BE2C (cell line): ENCODE measurements around the gene SOWAHA.

ENCODE experiments used
- DNase-seq: peaks from one replicate; pipeline ENCODE4 v3.0.0-alpha.2; 2020
- H3K27me3 ChIP-seq: fragments of 250-450 bp; sonication (Bioruptor Pico); 2 replicates; pipeline ENCODE4 v1.5.1; 2020; ENCODE audit warnings: mild to moderate bottlenecking
- H3K36me3 ChIP-seq: fragments of 250-450 bp; sonication (Bioruptor Pico); 2 replicates; pipeline ENCODE4 v1.5.1; 2020; ENCODE audit warnings: mild to moderate bottlenecking
- H3K4me1 ChIP-seq: fragments of 250-450 bp; sonication (Bioruptor Pico); 2 replicates; pipeline ENCODE4 v1.5.1; 2020
- H3K4me3 ChIP-seq: 2 replicates; pipeline ENCODE4 v1.5.1; 2011; ENCODE audit warnings: low read depth, low read length
- H3K9me3 ChIP-seq: fragments of 250-450 bp; sonication (Bioruptor Pico); 2 replicates; pipeline ENCODE4 v1.5.1; 2020
- TF ChIP-seq, protein P1 (sequence below): IDR thresholded peaks from 2 replicates; pipeline ENCODE4 v1.5.1; 2012; ENCODE audit warnings: mild to moderate bottlenecking, low read depth, low read length

The SOWAHA gene

DNA sequence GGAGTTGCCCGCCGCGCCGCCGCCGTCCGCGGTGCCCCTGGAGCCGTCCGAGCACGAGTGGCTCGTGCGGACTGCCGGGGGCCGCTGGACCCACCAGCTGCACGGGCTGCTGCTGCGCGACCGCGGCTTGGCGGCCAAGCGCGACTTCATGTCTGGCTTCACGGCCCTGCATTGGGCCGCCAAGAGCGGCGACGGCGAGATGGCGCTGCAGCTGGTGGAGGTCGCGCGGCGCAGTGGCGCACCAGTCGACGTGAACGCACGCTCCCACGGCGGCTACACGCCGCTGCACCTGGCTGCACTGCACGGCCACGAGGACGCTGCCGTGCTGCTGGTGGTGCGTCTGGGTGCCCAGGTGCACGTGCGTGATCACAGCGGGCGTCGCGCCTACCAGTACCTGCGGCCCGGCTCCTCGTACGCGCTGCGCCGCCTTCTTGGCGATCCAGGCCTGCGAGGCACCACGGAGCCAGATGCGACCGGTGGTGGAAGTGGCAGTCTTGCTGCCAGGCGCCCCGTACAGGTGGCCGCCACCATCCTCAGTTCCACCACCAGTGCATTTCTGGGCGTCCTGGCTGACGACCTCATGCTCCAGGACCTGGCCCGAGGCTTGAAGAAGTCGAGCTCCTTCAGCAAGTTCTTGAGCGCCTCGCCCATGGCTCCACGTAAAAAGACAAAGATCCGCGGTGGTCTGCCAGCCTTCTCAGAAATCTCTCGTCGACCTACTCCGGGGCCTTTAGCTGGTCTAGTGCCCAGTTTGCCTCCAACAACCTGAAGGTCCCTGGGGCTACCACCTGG is 1.6 kb downstream of the SOWAHA start:
- TF ChIP-seq, protein P1, sequence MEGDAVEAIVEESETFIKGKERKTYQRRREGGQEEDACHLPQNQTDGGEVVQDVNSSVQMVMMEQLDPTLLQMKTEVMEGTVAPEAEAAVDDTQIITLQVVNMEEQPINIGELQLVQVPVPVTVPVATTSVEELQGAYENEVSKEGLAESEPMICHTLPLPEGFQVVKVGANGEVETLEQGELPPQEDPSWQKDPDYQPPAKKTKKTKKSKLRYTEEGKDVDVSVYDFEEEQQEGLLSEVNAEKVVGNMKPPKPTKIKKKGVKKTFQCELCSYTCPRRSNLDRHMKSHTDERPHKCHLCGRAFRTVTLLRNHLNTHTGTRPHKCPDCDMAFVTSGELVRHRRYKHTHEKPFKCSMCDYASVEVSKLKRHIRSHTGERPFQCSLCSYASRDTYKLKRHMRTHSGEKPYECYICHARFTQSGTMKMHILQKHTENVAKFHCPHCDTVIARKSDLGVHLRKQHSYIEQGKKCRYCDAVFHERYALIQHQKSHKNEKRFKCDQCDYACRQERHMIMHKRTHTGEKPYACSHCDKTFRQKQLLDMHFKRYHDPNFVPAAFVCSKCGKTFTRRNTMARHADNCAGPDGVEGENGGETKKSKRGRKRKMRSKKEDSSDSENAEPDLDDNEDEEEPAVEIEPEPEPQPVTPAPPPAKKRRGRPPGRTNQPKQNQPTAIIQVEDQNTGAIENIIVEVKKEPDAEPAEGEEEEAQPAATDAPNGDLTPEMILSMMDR, result no peak
- no peak for DNase-seq
- Histone ChIP-seq H3K27me3 (no peaks in the 10 kb centered on the region), H3K4me1 (no peaks in the 10 kb centered on the region), H3K4me3 (no peak overlapping the region), H3K36me3 (no peaks in the 10 kb centered on the region), H3K9me3 (peaks cover 3% of the 10 kb centered on the region; the same call in 1 of the 2 replicates)

DNA sequence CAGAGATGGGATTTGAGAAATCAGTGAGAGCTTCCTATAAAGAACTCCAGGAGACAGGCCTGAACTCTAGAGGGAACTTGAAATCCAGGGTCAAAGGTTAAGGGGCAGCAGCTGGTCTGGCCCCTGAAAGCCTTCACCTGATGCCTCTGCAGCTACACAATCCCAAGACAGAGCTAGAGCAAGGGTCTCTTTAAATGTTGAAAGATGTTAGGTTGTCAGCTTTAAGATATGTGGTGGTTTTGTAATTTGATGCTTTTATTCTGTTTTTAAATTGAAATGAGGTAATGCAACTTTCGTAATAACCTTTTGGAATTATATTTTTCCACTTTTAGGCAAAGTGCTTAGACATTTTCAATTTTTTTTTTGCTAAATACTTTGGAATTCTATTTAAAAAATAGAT is 2.4 kb downstream of the SOWAHA start:
- Histone ChIP-seq H3K9me3 (peaks cover 3% of the 10 kb centered on the region; the same call in 1 of the 2 replicates), H3K27me3 (no peaks in the 10 kb centered on the region), H3K4me3 (no peak overlapping the region), H3K4me1 (no peaks in the 10 kb centered on the region), H3K36me3 (no peaks in the 10 kb centered on the region)
- TF ChIP-seq, protein P1, result no peak
- DNase-seq, result no peak

GRCh38 chr5:132816083-132816482 is 3.0 kb downstream of the SOWAHA start:
- DNase-seq, result no peak
- Histone ChIP-seq H3K9me3 (peaks cover 3% of the 10 kb centered on the region; the same call in 1 of the 2 replicates), H3K4me3 (no peak overlapping the region), H3K4me1 (no peaks in the 10 kb centered on the region), H3K27me3 (no peaks in the 10 kb centered on the region), H3K36me3 (no peaks in the 10 kb centered on the region)
- TF ChIP-seq, protein P1, result no peak

DNA sequence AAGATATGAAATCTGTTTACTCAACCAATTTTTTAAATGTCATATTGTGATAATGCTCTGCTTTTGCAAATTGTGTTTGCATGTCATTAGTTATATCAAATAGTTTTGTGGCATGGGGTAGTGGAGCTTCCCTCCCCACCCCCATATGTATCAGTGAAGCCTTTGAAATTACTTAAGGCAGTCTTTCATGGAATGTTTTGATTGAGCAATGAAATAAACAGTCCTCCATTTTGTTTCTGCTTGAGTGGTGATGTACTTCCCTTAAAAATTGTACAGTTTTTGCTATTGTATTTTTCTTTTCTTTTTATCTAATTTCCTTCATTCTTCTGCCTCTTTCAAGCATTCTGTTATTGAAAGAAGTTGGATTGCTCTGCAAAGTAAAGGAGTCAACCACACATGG is 3.5 kb downstream of the SOWAHA start:
- H3K36me3 ChIP-seq, result no peaks in the 10 kb centered on the region
- H3K4me3 ChIP-seq, result no peak overlapping the region
- H3K4me1 ChIP-seq, result no peaks in the 10 kb centered on the region
- TF ChIP-seq, protein P1, result no peak
- DNase-seq, result no peak
- peaks cover 3% of the 10 kb centered on the region; the same call in 1 of the 2 replicates for H3K9me3 ChIP-seq
- no peaks in the 10 kb centered on the region for H3K27me3 ChIP-seq

DNA sequence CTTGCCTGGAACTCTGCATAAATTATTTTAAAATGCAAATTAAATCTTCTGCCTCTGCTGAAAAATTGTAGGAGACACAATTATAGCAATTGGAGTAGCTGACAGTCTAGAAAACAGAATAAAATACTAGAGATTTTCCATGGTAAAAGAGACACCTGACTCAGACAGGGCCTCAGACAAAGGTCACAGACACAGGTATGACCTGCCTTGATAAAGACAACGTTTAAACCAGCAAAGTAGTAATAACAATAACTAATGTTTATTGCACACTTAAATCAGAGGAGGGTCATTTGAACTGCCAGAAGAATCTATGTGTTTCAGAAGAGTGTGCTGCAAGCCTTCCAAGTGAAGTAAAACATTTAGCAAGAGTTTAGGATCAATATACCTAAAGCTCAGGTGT is 3.9 kb downstream of the SOWAHA start:
- Histone ChIP-seq H3K4me3 (no peak overlapping the region), H3K4me1 (no peaks in the 10 kb centered on the region), H3K36me3 (no peaks in the 10 kb centered on the region), H3K27me3 (no peaks in the 10 kb centered on the region), H3K9me3 (peaks cover 3% of the 10 kb centered on the region; the same call in 1 of the 2 replicates)
- TF ChIP-seq, protein P1, result no peak
- DNase-seq, result no peak

GRCh38 chr5:132819468-132819867 is 6.4 kb downstream of the SOWAHA start:
- Histone ChIP-seq H3K9me3 (no peaks in the 10 kb centered on the region), H3K4me1 (no peaks in the 10 kb centered on the region), H3K4me3 (no peak overlapping the region), H3K27me3 (no peaks in the 10 kb centered on the region), H3K36me3 (no peaks in the 10 kb centered on the region)
- TF ChIP-seq, protein P1, result no peak
- DNase-seq, result no peak
